Stimulated activated CD4-positive, alpha-beta T cell treated with anti-CD3 and anti-CD28 coated beads, TNF-alpha, amount 100 ng/mL, for 48 hours (primary cell): ENCODE data around the gene FLT3.

Experiments
- DNase-seq, 3 donors: peaks; one replicate each; pipeline ENCODE4 v3.0.0-alpha.2; 2020; ENCODE audit warnings: low read depth in 3 of 3

The FLT3 gene

DNA sequence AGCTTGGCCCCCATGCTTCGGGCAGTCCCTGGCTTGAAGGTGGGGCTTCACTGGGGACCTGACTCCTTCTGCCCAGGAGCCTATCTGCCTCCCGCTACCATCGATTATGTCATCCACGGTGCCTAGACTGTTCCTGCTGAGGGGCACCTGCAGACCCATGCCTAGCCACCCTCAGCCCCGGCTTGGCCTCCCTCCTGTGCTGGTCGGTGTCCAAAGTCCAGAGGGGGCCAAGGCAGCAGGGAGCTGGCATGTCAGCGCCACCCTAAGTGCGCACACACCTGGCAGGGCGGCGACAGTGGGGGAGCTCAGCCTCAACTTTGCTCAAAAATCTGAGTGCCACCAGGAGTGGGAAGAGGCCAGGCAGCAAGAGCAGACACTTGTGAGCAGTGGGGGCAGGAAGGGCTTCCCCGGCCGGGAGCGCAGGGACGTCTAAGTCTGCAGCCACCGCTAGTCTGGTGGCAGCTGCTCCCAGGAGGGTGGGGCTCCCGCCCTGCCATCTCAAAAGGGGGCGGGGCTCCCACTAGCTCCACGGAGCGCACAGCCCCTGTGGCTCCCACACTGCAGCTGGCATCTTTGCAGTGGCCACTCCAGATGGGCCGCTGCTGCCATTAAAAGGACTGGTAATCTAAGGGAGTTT is 98.4 kb downstream of the FLT3 start:
- DNase-seq = no peak

DNA sequence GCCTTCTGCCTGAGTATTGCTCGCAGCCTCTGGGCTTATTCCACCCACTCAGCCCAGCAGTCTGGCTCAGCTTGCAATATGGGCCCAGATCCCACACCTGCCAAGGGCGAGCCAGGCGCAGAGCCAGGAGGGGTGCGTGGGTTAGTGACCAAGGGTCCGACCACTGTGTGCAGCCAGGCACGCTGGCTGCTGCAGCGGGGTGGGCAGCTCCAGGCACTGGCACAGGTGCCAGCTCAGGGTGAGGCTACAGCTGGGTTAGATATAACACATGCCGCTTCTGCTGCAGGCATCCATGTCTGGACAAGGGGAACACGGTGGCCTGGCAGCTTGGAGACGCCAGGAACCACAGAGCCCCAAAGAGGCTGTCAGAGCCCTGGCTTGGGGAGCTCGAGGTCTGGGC is 99.3 kb downstream of the FLT3 start:
- DNase-seq = no peak

DNA sequence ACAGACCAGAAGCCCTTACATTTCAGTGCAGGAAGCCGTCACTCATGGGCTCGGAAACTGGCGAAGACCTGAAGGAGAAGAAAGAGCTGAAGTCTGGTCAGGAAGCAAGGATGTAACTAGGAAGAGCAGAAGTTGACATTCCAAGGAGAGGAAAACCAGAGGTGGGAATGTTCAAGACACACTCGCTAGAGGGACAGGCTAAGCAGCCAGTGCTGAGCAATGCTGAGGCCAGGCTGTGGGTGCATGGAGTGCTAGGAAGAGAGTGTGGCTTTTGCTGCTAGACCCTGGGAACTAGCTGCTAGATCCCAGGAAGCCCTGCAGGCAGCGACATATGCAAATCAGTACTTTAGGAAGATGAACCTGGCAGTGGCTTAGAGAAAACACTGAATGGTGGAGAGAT is 99.8 kb downstream of the FLT3 start:
- DNase-seq = no peak

DNA sequence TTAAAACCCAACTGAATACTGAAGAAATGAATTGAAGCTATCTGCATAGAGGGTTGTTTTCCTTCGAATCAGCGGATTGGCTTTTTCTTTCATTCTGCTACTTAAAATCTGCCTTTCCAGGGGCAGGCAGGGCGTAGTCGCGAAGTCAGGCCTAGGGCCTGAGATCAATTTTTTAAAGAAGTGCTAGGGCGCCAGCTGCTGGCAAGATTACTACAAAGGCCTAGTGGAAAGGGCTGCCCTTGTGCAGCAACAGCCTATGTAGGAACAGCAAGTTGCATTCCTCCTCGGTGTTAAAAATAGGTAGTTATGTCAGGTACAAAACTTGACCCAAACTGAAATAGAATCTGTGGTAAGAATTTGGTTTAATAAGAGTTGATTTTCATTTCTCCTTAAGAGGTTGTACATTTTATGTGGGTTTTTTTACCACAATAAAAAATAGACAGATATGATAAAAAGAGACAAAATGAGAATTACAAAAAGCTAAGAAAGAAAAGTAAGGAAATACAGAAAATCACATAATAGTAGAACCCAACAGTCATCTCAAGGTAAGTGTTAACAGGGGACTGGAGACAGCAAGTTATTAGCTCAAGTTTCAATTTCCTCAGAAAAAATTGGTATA is 102.4 kb downstream of the FLT3 start:
- no peak for DNase-seq

DNA sequence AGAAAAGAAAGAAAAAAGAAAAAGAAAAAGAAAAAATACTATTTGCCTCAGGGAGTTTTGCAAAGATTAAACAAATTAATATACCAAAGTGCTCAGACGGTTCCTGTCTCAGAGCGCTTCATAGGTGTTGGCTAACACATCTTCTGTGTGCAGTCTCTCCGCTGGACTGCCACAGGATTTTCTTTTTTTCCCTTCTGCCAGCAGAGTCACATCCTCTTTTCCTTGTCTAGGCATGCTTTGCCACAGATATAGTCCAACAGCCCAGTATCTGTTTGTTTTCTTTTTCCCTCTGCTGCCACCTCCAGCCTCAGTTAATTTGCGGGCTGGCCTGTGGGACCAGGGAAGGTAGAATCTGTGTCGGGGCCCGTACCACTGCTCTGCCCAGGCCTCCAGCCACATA is 108.5 kb downstream of the FLT3 start:
- no peak for DNase-seq

DNA sequence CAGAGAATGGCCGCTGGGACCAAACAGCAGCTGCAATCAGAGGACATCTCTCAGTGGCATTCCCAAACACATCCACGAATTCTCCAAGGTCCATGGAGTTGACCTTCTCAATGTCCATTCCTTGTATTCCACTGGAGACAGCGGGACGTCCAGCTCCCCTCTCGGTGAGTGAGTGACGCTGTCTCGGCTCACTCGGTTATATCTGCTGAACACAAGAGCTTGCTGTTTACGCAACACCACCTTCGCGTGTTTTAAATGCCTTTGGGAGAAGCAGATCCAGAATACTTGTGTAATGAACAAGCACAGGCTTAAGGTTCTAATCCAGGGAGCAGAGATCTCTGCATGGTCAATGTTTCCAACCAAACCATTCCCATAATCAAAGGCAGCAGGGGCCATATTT is 111.9 kb downstream of the FLT3 start, which contains the start of gene URAD:
Gene URAD, minus strand, starts transcription at position 174 of the 400 bp plus-strand sequence. Its CDS starts 56 bp downstream, at position 118.
- no peak for DNase-seq

DNA sequence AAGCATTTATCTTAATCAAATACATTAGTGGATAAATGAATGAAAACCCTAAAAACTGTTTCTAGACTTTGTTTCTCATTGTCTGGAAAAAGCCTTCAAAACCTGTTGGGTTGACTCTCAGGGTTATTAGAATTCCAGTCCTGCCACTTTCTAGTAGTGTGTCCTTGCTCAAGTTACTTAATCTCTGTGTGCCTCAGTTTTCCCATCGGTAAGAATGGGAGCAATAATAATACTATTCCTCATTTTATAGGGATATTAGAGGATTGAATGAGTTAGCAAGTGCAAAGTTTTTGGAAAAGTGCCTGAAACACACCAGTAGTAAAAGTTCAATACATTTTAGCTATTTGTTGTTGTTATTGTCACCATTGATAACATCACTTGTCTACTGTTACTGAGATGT is 114.8 kb downstream of the FLT3 start:
- no peak for DNase-seq

DNA sequence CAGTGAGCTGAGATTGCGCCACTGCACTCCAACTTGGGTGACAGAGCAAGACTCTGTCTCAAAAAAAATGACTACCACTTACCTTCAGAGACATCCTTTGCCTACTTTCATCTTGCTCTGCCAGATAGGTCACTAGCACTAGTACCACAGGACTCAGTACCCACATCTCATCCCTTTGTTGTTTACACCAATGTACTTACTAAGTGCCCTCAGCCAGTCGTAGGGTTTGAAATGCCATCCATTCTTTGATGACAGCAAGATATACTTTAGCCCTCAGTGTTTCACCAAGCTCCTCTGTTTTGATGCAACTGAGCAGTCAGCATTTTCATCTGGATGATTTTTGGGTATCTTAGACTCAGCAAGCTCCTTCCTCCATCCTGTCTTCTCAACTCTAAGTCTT is 118.0 kb downstream of the FLT3 start:
- no peak for DNase-seq

DNA sequence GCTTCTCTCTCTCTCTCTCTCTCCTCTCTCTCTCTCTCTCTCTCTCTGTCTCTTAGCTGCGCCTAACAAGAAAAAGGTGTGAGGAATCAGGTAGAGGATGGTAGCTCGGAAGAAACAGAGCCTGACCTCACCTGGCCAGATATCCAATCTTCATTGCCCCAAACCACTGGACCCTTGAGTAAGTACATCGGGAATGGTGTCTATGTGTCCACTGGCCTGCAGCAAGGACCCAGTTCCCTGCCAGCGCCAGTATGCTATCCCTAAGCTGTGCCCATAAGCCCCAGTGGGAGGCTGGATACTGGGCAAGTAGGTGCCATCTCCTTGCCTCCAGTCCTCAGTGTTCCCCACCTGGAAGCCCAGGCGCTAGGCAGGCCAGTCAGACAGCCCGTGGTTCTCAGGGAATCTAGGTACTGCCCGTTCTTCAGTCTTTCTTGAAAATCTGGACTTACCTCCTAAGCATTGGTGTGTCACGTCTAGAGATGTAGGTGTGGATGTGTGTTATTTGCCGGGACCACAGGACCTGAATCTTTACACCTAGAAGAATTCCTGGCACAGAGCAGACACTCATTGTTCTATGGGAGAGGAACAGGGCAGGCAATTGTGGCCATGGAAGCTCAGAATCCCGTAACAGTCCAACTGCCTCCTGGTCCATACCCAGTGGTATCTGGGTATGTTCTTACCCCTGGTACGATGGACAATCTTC is 119.2 kb downstream of the FLT3 start:
- no peak for DNase-seq

DNA sequence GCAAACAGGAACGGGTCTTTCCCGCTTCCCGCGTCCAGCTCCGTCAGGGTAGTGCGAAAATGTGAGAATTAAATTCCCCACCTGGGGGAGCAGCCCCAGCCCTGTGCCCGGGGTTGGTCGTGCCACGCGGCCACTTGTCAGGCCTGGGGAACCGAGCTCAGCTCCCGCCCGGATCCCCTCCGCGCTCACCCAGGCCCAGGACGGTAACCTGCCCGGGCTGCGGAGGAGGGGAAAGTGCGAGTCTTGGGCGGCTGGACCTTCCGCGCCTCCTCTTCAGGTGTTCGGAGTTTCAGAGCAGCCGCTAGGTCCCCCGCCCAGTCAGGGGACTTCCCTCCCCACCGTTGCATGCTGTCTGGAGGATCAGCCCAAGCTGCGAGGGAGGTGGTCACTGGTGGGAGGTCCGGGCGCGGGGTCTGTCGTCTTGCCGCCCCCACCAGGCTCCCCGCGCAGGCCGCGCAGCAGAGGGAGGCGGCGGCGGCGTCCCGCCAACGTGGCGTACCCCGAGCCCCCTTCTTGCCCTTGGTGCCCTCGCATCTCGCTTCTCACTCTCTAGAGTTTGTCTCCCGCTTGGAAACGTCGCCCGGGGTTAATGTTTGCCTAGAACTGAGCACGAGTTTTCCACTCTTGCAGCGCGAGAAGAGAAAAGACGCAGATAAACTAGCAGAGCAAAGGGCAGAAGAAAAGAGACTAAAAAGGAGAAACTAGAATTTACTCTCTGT is 119.9 kb downstream of the FLT3 start:
- DNase-seq = no peak

DNA sequence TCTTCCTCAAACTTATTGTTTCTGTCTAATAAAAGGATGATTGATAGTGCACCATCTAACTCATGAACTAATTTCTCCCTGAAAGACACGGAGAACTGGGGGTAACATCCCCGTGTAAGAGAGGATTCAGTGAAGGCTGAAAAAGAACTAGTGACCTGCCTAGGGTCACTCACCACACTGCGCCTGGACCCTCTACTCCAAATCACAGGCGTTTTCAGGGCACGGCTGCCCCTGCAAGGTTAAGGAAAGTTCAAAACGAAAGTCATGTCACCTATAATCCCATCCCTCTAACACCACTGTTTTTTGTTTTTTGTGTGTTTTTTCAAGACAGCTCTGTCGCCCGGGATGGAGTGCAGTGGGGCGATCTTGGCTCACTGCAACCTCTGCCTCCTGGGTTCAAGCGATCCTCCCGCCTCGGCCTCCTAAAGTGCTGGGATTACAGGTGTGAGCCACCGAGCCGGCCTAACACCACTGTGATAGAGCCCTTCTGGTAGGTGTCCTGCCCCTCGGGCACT is 120.6 kb downstream of the FLT3 start:
- DNase-seq = no peak

DNA sequence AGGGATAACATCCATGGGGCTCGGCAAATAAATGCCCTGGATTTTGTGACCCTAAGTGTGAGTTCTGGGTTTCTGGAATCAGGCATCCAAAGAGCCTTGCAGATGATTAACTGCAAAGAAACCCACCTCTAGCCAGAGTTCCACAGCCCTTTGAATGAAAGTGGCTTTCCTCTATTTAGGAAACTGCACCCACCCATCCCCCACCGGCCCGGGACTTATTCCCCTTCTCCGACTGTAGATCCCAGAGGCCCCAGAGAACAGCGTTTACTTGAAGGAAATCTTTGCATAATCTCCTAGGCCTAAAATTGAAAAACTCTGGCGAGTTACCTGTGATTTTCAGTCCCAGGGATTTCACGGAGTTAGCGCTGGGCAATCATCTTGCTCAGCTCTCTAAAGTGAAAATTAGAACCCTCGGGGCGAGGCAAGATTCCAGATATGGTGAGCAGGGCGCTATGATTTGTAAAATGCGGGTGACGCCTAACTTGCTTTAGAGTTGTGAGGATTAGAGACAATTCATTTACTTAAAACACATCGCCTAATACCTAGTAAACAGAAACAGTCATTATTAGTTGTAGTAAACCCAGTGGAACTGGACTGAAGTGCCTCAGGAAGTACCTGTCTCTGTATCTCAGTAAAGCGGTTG is 121.3 kb downstream of the FLT3 start:
- DNase-seq = no peak

DNA sequence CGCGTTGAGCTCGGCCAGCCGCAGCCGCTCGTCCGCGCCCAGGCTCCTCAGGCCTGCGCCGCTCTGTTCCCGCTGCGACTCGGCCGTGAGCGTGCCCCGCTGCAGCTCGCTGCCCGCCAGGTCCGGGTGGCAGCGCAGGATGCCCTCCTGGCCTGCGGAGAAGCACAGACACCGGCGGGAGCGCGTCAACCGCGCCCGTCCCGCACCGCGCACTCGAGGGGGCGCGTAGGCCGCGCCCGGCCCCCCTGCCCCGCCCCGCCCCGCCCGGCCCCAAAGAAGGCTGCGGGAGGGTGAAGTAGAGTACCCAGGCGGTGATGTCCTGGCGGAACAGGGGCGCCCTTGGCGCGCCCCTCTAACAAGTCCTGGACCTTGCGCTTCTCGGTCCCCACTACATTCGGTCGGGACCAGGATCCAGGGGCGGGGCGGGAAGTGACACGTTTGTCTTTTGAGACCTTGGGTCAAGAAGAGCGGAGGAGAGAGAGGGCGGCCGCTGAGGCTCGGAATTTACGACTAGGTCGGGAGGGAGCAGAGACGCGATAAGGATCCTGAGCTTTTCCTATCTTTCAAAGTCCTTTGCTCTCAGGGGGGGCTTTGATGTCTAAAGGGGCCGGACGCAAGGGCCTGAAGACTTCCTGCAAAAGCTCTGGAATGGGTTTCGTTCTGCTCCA is 121.9 kb downstream of the FLT3 start:
- DNase-seq = no peak

DNA sequence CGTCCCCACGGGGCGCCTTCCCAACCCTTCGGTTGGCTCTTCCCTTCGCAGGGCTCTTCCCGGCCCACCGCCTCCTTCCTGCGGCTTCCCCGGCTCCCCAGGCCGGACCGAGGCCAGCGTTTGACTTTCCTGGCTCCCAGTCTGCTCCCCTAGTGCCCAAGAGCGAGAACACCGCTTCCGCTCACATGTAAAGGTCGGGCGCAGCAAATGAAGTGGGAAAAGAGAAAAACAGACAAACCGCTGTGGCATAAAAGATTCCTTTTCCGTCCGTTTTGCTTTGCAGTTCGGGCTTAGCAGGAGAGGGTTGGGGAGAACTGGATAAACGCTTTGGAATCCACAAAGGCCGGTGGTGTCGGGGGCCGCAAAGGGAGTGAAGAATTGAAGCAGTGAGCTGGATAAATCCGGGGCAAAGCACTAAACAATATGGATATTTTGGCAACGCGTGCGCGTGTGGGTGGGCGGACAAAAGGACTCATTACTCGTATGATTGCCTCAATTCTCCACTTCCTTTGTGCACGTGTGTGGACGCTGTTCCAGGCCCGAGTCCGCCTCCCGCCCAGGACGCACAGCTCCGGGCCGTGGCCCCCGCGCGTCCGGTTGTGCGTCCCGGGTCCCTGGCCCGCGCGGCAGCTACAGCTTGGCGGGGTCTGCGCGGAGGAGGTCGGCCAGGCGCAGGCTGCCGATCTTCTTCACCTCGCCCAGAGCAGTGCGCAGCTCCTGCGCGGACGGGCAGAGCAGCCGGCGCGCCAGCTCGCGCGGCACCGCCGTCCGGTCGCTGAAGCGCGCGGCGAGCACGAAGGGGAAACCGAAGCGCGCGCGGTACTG is 122.7 kb downstream of the FLT3 start:
- no peak for DNase-seq

DNA sequence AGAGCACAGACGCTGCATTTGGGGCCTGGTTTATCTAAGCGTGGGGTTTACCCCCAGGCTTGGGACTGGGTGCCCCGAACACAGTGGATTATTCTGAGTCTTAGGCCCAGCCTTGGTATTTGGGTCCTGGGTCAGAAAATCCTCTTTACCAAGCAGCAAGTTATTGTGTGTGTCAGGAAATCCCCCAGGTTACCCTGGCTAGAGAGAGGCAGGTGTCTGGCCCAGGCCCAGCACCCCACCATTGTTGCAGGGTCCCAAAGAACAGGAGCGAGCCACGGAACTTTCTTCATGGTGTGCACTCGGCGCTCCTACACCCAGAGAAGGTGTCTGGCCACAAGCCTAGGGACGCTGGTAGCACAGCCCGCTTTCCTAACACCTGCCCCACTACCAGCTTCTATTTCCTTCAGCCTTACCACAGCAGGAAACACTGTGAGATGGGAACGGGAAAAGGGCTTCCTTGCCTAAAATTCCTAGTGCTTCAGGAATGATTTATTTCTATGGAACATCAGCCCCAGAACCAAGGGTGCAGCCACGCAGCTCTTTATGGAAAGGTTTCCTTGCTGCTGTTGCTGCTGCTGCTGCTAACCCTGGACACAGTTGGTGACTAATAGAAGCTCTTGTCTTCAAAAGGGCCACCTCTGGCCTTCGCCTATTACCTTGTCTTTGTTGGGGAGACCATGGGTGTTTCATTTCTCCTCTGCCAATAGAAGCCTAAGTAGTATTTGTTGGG is 123.8 kb downstream of the FLT3 start:
- no peak for DNase-seq

DNA sequence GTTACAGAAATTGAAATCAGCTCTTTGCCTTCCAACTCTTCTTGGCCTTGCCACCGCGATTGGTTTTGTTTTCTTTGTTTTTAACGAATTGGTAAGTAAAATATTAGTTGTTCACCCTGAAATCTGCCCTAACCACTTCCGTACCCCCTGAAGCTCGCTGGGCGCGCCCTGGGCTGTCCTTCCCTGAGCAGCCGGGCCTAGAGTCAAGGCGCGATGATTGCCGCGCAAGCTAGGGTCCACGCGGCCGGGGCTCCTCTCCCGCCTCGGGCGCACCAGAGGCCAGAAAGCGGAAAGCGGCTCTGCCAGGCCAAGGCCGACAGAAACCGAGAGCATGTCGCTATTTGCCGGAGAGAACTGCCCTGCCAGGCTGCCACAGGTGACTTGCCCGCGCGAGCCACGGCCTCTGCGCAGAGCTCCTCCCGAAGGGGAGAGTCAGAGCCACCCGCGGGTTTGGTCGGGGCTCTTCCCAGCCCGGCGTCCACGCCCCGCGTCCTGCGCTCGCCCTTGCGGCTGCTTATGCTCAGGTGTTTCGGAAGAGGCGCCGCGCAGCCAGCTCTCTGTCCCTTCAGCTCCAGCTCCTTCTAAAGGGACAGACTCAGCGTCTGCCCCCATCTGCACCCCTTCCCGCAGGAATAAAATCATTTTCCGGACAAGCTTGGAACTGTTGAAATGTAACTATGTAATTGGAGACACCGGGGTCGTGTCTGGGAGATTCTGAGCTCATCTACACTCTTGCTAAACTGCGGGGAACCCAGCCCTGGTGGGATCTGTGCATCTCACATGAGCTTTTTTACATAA is 124.6 kb downstream of the FLT3 start:
- DNase-seq = no peak

DNA sequence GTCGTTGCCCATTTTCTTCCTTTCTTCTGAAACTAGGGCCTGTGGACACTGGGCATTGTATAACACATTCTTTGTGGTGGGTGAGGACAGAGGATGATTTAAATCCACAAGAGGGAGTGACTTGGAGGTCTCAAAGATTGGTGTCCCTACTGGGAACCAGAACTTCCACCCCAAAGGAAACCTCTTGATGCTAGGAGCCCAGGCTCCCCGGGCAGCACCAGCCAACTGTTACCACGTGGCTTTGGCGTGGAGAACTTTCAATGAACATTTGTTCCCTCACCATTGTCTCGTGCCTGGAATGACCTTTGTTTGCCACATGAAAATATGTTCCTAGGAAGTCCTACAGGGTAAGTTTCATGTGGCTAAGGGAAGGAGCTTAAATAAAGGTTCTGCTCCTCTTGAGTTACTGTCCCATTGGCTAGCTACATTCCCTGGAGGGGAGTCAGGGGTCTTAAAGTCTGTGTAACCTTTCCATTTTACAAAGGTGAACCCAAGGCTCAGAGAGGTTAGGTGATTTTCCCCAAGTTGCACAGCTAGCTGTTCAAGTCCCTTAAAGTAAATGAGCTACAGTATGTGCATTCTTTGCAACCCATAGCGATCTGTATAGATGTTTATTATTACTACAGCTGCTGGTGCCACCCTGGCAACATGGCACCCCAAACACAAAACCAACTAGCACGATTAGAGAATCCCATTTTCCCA is 126.3 kb downstream of the FLT3 start:
- no peak for DNase-seq

DNA sequence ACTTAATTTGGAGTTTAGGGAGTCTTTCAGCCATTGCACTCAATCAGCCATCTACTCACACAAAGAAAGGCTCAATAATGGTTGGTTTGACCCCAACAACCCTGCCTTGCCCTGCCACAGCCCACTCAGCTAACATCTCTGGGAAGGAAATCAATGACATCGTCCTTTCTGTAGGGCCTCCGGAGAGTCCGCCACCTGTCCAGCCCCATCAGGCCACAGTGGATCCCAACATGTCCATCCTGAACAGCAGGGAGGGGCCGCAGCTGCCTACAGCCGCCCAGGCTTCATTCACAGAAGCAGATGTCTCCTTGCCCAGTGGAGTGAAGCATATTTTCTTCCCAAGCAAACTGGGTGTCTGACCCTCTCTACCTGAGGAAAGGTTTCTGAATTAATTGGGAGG is 127.1 kb downstream of the FLT3 start:
- DNase-seq = no peak
